Activated naive CD8-positive, alpha-beta T cell treated with anti-CD3 and anti-CD28 coated beads for 36 hours (primary cell): ENCODE results near the gene ST6GAL1. TPM values are rescaled to one million over a fixed set of nuclear protein-coding genes. Genes with fewer than 3 reads are reported as not detected.
"Not testable (repeated sequence)": the region's sequence is repeated elsewhere in the genome, so short reads cannot be mapped to it uniquely, and the experiment has no call there.

Source experiments
- DNase-seq: peaks from one replicate; pipeline ENCODE4 v3.0.0; 2021
- H3K27ac Mint-ChIP-seq: one replicate; pipeline ENCODE4 v1.8.0; 2022; ENCODE audit warnings: mild to moderate bottlenecking, moderate library complexity, mixed read lengths
- H3K27me3 Mint-ChIP-seq: one replicate; pipeline ENCODE4 v1.8.0; 2022; ENCODE audit warnings: mild to moderate bottlenecking, mixed read lengths
- H3K36me3 Mint-ChIP-seq: one replicate; pipeline ENCODE4 v1.8.0; 2021; ENCODE audit warnings: mild to moderate bottlenecking, mixed read lengths
- H3K4me1 Mint-ChIP-seq: one replicate; pipeline ENCODE4 v1.8.0; 2021; ENCODE audit warnings: mixed read lengths
- H3K4me3 Mint-ChIP-seq: one replicate; pipeline ENCODE4 v1.8.0; 2022; ENCODE audit warnings: mild to moderate bottlenecking, moderate library complexity, mixed read lengths
- H3K9me3 Mint-ChIP-seq: one replicate; pipeline ENCODE4 v1.8.0; 2022; ENCODE audit warnings: mixed read lengths
- total RNA-seq, 2 experiments: library from RNA; stranded (reverse); gene quantifications; one replicate each; pipeline ENCODE4 v1.2.3, GENCODE V29; 2021

Gene ST6GAL1
- total RNA-seq, 2 experiments from 2014 or later, result 97.4 to 98.8 TPM

GRCh38 chr3:187039100-187039722 lies 108.9 kb downstream of the ST6GAL1 start:
- H3K36me3 Mint-ChIP-seq, result peaks cover 84% of the 10 kb centered on the region
- peaks cover 37% of the 10 kb centered on the region for H3K9me3 Mint-ChIP-seq
- H3K4me1 Mint-ChIP-seq, result peaks cover 69% of the 10 kb centered on the region
- H3K27ac Mint-ChIP-seq, result peak overlapping the region; percentile 98
- no peak overlapping the region for H3K4me3 Mint-ChIP-seq
- H3K27me3 Mint-ChIP-seq, result no peaks in the 10 kb centered on the region
- no peak for DNase-seq

- peaks cover 70% of the 10 kb centered on the region for H3K4me1 Mint-ChIP-seq
- H3K4me3 Mint-ChIP-seq, result no peak overlapping the region
- no peaks in the 10 kb centered on the region for H3K27me3 Mint-ChIP-seq
- peak overlapping the region; percentile 98 for H3K27ac Mint-ChIP-seq
- peaks cover 30% of the 10 kb centered on the region for H3K9me3 Mint-ChIP-seq
- no peak for DNase-seq
- peaks cover 82% of the 10 kb centered on the region for H3K36me3 Mint-ChIP-seq
These were observed 109.5 kb downstream of the ST6GAL1 start for GRCh38 chr3:187039723-187040414.

GRCh38 chr3:187040516-187041361 lies 110.4 kb downstream of the ST6GAL1 start:
- peak overlapping the region; percentile 98 for H3K27ac Mint-ChIP-seq
- peaks cover 77% of the 10 kb centered on the region for H3K4me1 Mint-ChIP-seq
- no peaks in the 10 kb centered on the region for H3K27me3 Mint-ChIP-seq
- peaks cover 21% of the 10 kb centered on the region for H3K9me3 Mint-ChIP-seq
- H3K4me3 Mint-ChIP-seq, result peak overlapping the region; percentile 35
- no peak for DNase-seq
- H3K36me3 Mint-ChIP-seq, result peaks cover 82% of the 10 kb centered on the region

- peak overlapping the region; percentile 98 for H3K27ac Mint-ChIP-seq
- H3K36me3 Mint-ChIP-seq, result peaks cover 82% of the 10 kb centered on the region
- no peaks in the 10 kb centered on the region for H3K27me3 Mint-ChIP-seq
- peaks cover 17% of the 10 kb centered on the region for H3K9me3 Mint-ChIP-seq
- peak overlapping the region; percentile 69 for H3K4me3 Mint-ChIP-seq
- peaks cover 83% of the 10 kb centered on the region for H3K4me1 Mint-ChIP-seq
- no peak for DNase-seq
These were observed 111.3 kb downstream of the ST6GAL1 start for GRCh38 chr3:187041362-187042307.

GRCh38 chr3:187042346-187042745 lies 112.0 kb downstream of the ST6GAL1 start:
- no peak for DNase-seq
- Mint-ChIP-seq H3K27me3 (no peaks in the 10 kb centered on the region), H3K27ac (peak overlapping the region; percentile 98), H3K4me1 (peaks cover 84% of the 10 kb centered on the region), H3K36me3 (peaks cover 89% of the 10 kb centered on the region), H3K4me3 (peak overlapping the region; percentile 69), H3K9me3 (peaks cover 17% of the 10 kb centered on the region)

GRCh38 chr3:187042874-187043458 lies 112.6 kb downstream of the ST6GAL1 start:
- peaks cover 17% of the 10 kb centered on the region for H3K9me3 Mint-ChIP-seq
- peak overlapping the region; percentile 69 for H3K4me3 Mint-ChIP-seq
- H3K27ac Mint-ChIP-seq, result peak overlapping the region; percentile 98
- no peak for DNase-seq
- peaks cover 94% of the 10 kb centered on the region for H3K36me3 Mint-ChIP-seq
- no peaks in the 10 kb centered on the region for H3K27me3 Mint-ChIP-seq
- H3K4me1 Mint-ChIP-seq, result peaks cover 86% of the 10 kb centered on the region

GRCh38 chr3:187044206-187044605 lies 113.9 kb downstream of the ST6GAL1 start:
- no peaks in the 10 kb centered on the region for H3K27me3 Mint-ChIP-seq
- H3K4me1 Mint-ChIP-seq, result peaks cover 87% of the 10 kb centered on the region
- peaks cover 95% of the 10 kb centered on the region for H3K36me3 Mint-ChIP-seq
- H3K9me3 Mint-ChIP-seq, result peaks cover 19% of the 10 kb centered on the region
- DNase-seq, result no peak
- peak overlapping the region; percentile 58 for H3K4me3 Mint-ChIP-seq
- peak overlapping the region; percentile 87 for H3K27ac Mint-ChIP-seq

- H3K9me3 Mint-ChIP-seq, result peaks cover 17% of the 10 kb centered on the region
- H3K4me3 Mint-ChIP-seq, result peak overlapping the region; percentile 60
- DNase-seq, result no peak
- no peaks in the 10 kb centered on the region for H3K27me3 Mint-ChIP-seq
- peak overlapping the region; percentile 86 for H3K27ac Mint-ChIP-seq
- peaks cover 95% of the 10 kb centered on the region for H3K36me3 Mint-ChIP-seq
- H3K4me1 Mint-ChIP-seq, result peaks cover 87% of the 10 kb centered on the region
These were observed 114.7 kb downstream of the ST6GAL1 start for GRCh38 chr3:187044867-187045552.

- no peak for DNase-seq
- Mint-ChIP-seq H3K4me1 (peaks cover 87% of the 10 kb centered on the region), H3K9me3 (peaks cover 9% of the 10 kb centered on the region), H3K27ac (peak overlapping the region; percentile 37), H3K27me3 (no peaks in the 10 kb centered on the region), H3K4me3 (no peak overlapping the region), H3K36me3 (peaks cover 95% of the 10 kb centered on the region)
These were observed 115.7 kb downstream of the ST6GAL1 start for GRCh38 chr3:187046033-187046432.

GRCh38 chr3:187049462-187050101 lies 119.3 kb downstream of the ST6GAL1 start:
- H3K36me3 Mint-ChIP-seq, result peaks cover 96% of the 10 kb centered on the region
- peaks cover 65% of the 10 kb centered on the region for H3K4me1 Mint-ChIP-seq
- DNase-seq, result no peak
- H3K9me3 Mint-ChIP-seq, result peaks cover 29% of the 10 kb centered on the region
- H3K4me3 Mint-ChIP-seq, result no peak overlapping the region
- H3K27me3 Mint-ChIP-seq, result no peaks in the 10 kb centered on the region
- peak overlapping the region; percentile 85 for H3K27ac Mint-ChIP-seq

GRCh38 chr3:187051066-187051465 lies 120.7 kb downstream of the ST6GAL1 start:
- H3K36me3 Mint-ChIP-seq, result peaks cover 98% of the 10 kb centered on the region
- peaks cover 59% of the 10 kb centered on the region for H3K4me1 Mint-ChIP-seq
- no peak overlapping the region for H3K4me3 Mint-ChIP-seq
- no peaks in the 10 kb centered on the region for H3K27me3 Mint-ChIP-seq
- H3K9me3 Mint-ChIP-seq, result peaks cover 44% of the 10 kb centered on the region
- DNase-seq, result no peak
- peak overlapping the region; percentile 85 for H3K27ac Mint-ChIP-seq

- H3K4me1 Mint-ChIP-seq, result peaks cover 60% of the 10 kb centered on the region
These were observed 121.5 kb downstream of the ST6GAL1 start for GRCh38 chr3:187051724-187052366.

GRCh38 chr3:187052427-187052826 lies 122.1 kb downstream of the ST6GAL1 start:
- Mint-ChIP-seq H3K9me3 (peaks cover 51% of the 10 kb centered on the region), H3K36me3 (peaks cover 98% of the 10 kb centered on the region), H3K4me1 (peaks cover 57% of the 10 kb centered on the region)
- not testable (repeated sequence) for DNase-seq, H3K4me3 Mint-ChIP-seq, H3K27me3 Mint-ChIP-seq, H3K27ac Mint-ChIP-seq

More at GRCh38 chr3:187051724-187052366, 121.5 kb downstream of the ST6GAL1 start:
- peaks cover 46% of the 10 kb centered on the region for H3K9me3 Mint-ChIP-seq
- no peak overlapping the region for H3K4me3 Mint-ChIP-seq
- peaks cover 98% of the 10 kb centered on the region for H3K36me3 Mint-ChIP-seq
- peak overlapping the region; percentile 85 for H3K27ac Mint-ChIP-seq
- no peak for DNase-seq
- H3K27me3 Mint-ChIP-seq, result no peaks in the 10 kb centered on the region
